Mesenchymal stem cell (in vitro differentiated cells and primary cell): ENCODE results near the gene AP4M1. TPM values are rescaled to one million over a fixed set of nuclear protein-coding genes. Genes with fewer than 3 reads are reported as not detected.

Experiments used
- DNase-seq: peaks from one replicate; pipeline ENCODE4 v3.0.0-alpha.2; 2013
- H2AFZ ChIP-seq: one replicate; pipeline ENCODE4 v1.6.1; 2013; ENCODE audit warnings: low read depth, mild to moderate bottlenecking, control low read depth, inconsistent platforms, low read length, moderate library complexity
- H2AK5ac ChIP-seq: 2 replicates; pipeline ENCODE4 v1.6.1; 2013; ENCODE audit warnings: low read length, moderate library complexity, mild to moderate bottlenecking, inconsistent platforms; ENCODE audit not compliant: severe bottlenecking
- H2BK120ac ChIP-seq: one replicate; pipeline ENCODE4 v1.6.1; 2013; ENCODE audit warnings: low read depth, mild to moderate bottlenecking, inconsistent platforms, low read length, moderate library complexity
- H2BK12ac ChIP-seq, 2 experiments: one replicate each; pipeline ENCODE4 v1.6.1; 2013; ENCODE audit warnings: inconsistent platforms in 2 of 2, low read length in 2 of 2, mild to moderate bottlenecking in 2 of 2, moderate library complexity in 2 of 2, control low read depth in 1 of 2
- H2BK15ac ChIP-seq: one replicate; pipeline ENCODE4 v1.6.1; 2013; ENCODE audit warnings: mild to moderate bottlenecking, low read depth, inconsistent platforms; ENCODE audit not compliant: poor library complexity, severe bottlenecking
- H2BK5ac ChIP-seq: 2 replicates; pipeline ENCODE4 v1.6.1; 2013; ENCODE audit warnings: low read depth, mild to moderate bottlenecking, low read length, control low read depth, inconsistent platforms; ENCODE audit not compliant: poor library complexity, severe bottlenecking
- H3K14ac ChIP-seq, 2 experiments: one replicate each; pipeline ENCODE4 v1.6.1; 2013; ENCODE audit warnings: inconsistent platforms in 2 of 2, low read length in 2 of 2, control low read depth in 1 of 2, mild to moderate bottlenecking in 1 of 2, moderate library complexity in 1 of 2
- H3K18ac ChIP-seq, 2 experiments: one replicate each; pipeline ENCODE4 v1.6.1; 2013; ENCODE audit warnings: inconsistent platforms in 2 of 2, low read length in 2 of 2, control low read depth in 1 of 2, low read depth in 1 of 2, mild to moderate bottlenecking in 1 of 2
- H3K23ac ChIP-seq, 2 experiments: one replicate each; pipeline ENCODE4 v1.6.1; 2013; ENCODE audit warnings: inconsistent platforms in 2 of 2, low read length in 2 of 2, mild to moderate bottlenecking in 2 of 2, moderate library complexity in 2 of 2, control low read depth in 1 of 2
- H3K27ac ChIP-seq: 2 replicates; pipeline ENCODE4 v1.5.1; 2013; ENCODE audit warnings: mild to moderate bottlenecking, moderate library complexity, low read length, control low read depth, inconsistent platforms; ENCODE audit not compliant: poor library complexity, severe bottlenecking
- H3K27me3 ChIP-seq, 2 experiments: 2 replicates each; pipeline versions ENCODE4 v1.6.1 to v1.7.0; 2013; ENCODE audit warnings: low read length in 2 of 2, mild to moderate bottlenecking in 2 of 2, moderate library complexity in 2 of 2, control low read depth in 1 of 2, inconsistent platforms in 1 of 2; ENCODE audit not compliant: control insufficient read depth in 1 of 2, insufficient read depth in 1 of 2
- H3K36me3 ChIP-seq, 2 experiments: 2 replicates each; pipeline versions ENCODE4 v1.6.1 to v1.7.0; 2013; ENCODE audit warnings: low read length in 2 of 2, control low read depth in 1 of 2, inconsistent platforms in 1 of 2, low read depth in 1 of 2, mild to moderate bottlenecking in 1 of 2; ENCODE audit not compliant: insufficient read depth in 2 of 2, control insufficient read depth in 1 of 2
- H3K4ac ChIP-seq, 2 experiments: one replicate each; pipeline ENCODE4 v1.6.1; 2013; ENCODE audit warnings: inconsistent platforms in 2 of 2, low read length in 2 of 2, mild to moderate bottlenecking in 2 of 2, moderate library complexity in 2 of 2, control low read depth in 1 of 2, low read depth in 1 of 2
- H3K4me1 ChIP-seq: 2 replicates; pipeline ENCODE4 v1.6.1; 2013; ENCODE audit warnings: low read depth, low read length, control low read depth; ENCODE audit not compliant: control insufficient read depth, insufficient read depth
- H3K4me2 ChIP-seq: 2 replicates; pipeline ENCODE4 v1.6.1; 2013; ENCODE audit warnings: low read length, mild to moderate bottlenecking, inconsistent platforms; ENCODE audit not compliant: poor library complexity, severe bottlenecking
- H3K4me3 ChIP-seq, 2 experiments: 2 replicates each; pipeline versions ENCODE4 v1.5.1 to v1.7.0; 2013; ENCODE audit warnings: low read length in 2 of 2, mild to moderate bottlenecking in 2 of 2, control low read depth in 1 of 2, low read depth in 1 of 2; ENCODE audit not compliant: insufficient read depth in 1 of 2
- H3K79me1 ChIP-seq: replicated peaks from 2 replicates; pipeline ENCODE4 v1.6.1; 2013; ENCODE audit warnings: mild to moderate bottlenecking, control low read depth, low read length, inconsistent platforms; ENCODE audit not compliant: poor library complexity, severe bottlenecking
- H3K9ac ChIP-seq: 2 replicates; pipeline ENCODE4 v1.7.0; 2013; ENCODE audit warnings: mild to moderate bottlenecking, low read length, moderate library complexity
- H3K9me3 ChIP-seq: 2 replicates; pipeline ENCODE4 v1.7.0; 2013; ENCODE audit warnings: mild to moderate bottlenecking, low read length; ENCODE audit not compliant: control insufficient read depth
- H4K8ac ChIP-seq: one replicate; pipeline ENCODE4 v1.6.1; 2013; ENCODE audit warnings: inconsistent platforms, mild to moderate bottlenecking, low read length, moderate library complexity
- H4K91ac ChIP-seq: one replicate; pipeline ENCODE4 v1.6.1; 2013; ENCODE audit warnings: mild to moderate bottlenecking, low read length, inconsistent platforms
- WGBS: methylation state at CpG from one replicate; pipeline ENCODE4 v1.1.7; 2013; ENCODE audit warnings: mixed read lengths; 5-methylcytosine and 5-hydroxymethylcytosine counted together
- polyA plus RNA-seq, 2 experiments: library from polyadenylated mRNA; stranded (reverse); fragments of 200-250 nt; gene quantifications; one replicate each; pipeline ENCODE4 v1.2.3, GENCODE V29; 2013

The AP4M1 gene, protein sequence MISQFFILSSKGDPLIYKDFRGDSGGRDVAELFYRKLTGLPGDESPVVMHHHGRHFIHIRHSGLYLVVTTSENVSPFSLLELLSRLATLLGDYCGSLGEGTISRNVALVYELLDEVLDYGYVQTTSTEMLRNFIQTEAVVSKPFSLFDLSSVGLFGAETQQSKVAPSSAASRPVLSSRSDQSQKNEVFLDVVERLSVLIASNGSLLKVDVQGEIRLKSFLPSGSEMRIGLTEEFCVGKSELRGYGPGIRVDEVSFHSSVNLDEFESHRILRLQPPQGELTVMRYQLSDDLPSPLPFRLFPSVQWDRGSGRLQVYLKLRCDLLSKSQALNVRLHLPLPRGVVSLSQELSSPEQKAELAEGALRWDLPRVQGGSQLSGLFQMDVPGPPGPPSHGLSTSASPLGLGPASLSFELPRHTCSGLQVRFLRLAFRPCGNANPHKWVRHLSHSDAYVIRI
- polyA plus RNA-seq (2013, experiment 1 of 2) = 28.0 TPM
- 25.3 TPM for polyA plus RNA-seq (2013, experiment 2 of 2)

GRCh38 chr7:100101016-100101862, at the start of gene AP4M1, which contains the start of gene MCM7:
TSS of gene AP4M1 (plus strand) at chr7:100101643. CDS start at chr7:100101715, 72 bp downstream.
TSS of gene MCM7 (minus strand) at chr7:100101397. CDS start at chr7:100101294, 103 bp downstream.
- Histone ChIP-seq H2BK12ac (peak within 1 kb of the TSS; percentile 73 to 78), H3K27ac (peak within 1 kb of the TSS; percentile 91), H4K8ac (peak within 1 kb of the TSS; percentile 86), H2AFZ (peak within 1 kb of the TSS; percentile 8), H2BK5ac (peak within 1 kb of the TSS; percentile 15), H3K9me3 (no peaks in the 10 kb centered on the region), H3K4me2 (peak within 1 kb of the TSS; percentile 93), H3K9ac (peak within 1 kb of the TSS; percentile 90), H3K4ac (peak within 1 kb of the TSS; percentile 58 to 88), H3K36me3 (peaks cover 59 to 60% of the 10 kb centered on the region in 2 experiments), H2AK5ac (peak within 1 kb of the TSS; percentile 68), H4K91ac (peak within 1 kb of the TSS; percentile 81), H3K23ac (no peak within 1 kb of the TSS), H2BK120ac (peak within 1 kb of the TSS; percentile 98), H3K79me1 (peaks cover 19% of the 10 kb centered on the region), H3K27me3 (no peaks in the 10 kb centered on the region), H3K4me3 (peak within 1 kb of the TSS; percentile 74 to 85), H3K18ac (peak within 1 kb of the TSS; percentile 83 to 90), H3K4me1 (peaks cover 21% of the 10 kb centered on the region), H2BK15ac (peak within 1 kb of the TSS; percentile 92), H3K14ac (no peak within 1 kb of the TSS)
- DNase-seq = peak; percentile 99
- WGBS = under 1% methylated on average over 76 of the region's 80 CpGs

DNA sequence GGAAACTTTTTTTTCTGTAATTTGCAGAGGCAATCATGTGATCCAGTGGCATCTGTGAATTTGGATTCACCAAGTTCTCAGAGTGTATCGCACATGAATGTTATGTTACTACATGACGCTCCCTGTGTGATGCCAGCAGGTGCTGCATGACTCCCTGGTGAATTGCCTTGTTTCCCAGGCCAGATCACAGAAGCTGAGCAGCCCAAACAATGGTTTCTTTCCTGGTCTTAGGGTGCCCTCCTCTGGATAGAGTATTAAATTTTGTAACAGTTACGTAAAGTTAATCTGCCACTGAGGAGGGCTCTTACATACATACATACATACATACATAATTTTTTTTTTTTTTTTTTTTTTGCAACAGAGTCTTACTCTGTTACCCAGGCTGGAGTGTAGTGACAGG, 48.2 kb upstream of the AP4M1 start:
- Histone ChIP-seq H3K14ac (no peak overlapping the region), H3K4me3 (no peak overlapping the region), H3K27ac (no peak overlapping the region), H2BK12ac (no peak overlapping the region), H4K91ac (no peak overlapping the region), H2BK15ac (no peak overlapping the region), H3K4me1 (peaks cover 8% of the 10 kb centered on the region), H3K23ac (no peak overlapping the region), H2AFZ (no peak overlapping the region), H2BK120ac (no peak overlapping the region), H3K18ac (no peak overlapping the region), H3K9me3 (no peaks in the 10 kb centered on the region), H4K8ac (no peak overlapping the region), H2BK5ac (no peak overlapping the region), H3K4me2 (no peak overlapping the region), H3K9ac (no peak overlapping the region), H3K36me3 (peaks cover 18 to 19% of the 10 kb centered on the region in 2 experiments), H3K4ac (no peak overlapping the region), H3K79me1 (peaks cover 27% of the 10 kb centered on the region), H2AK5ac (no peak overlapping the region), H3K27me3 (no peaks in the 10 kb centered on the region)
- WGBS = 88% methylated on average over 2 of the region's 3 CpGs
- DNase-seq = peak; percentile 80

GRCh38 chr7:100057006-100057405, 44.4 kb upstream of the AP4M1 start:
- WGBS = 96% methylated on average over 10 of the region's 10 CpGs
- Histone ChIP-seq H2AFZ (no peak overlapping the region), H3K4me2 (no peak overlapping the region), H4K8ac (no peak overlapping the region), H3K36me3 (peaks cover 42 to 49% of the 10 kb centered on the region in 2 experiments), H2BK120ac (no peak overlapping the region), H3K14ac (no peak overlapping the region), H3K4me1 (no peaks in the 10 kb centered on the region), H3K9ac (no peak overlapping the region), H3K4ac (peak overlapping the region in 1 of 2 experiments; percentile 62), H3K23ac (no peak overlapping the region), H3K79me1 (peaks cover 36% of the 10 kb centered on the region), H4K91ac (no peak overlapping the region), H2AK5ac (no peak overlapping the region), H3K27me3 (no peaks in the 10 kb centered on the region), H2BK15ac (peak overlapping the region; percentile 67), H3K4me3 (no peak overlapping the region), H2BK5ac (no peak overlapping the region), H3K27ac (no peak overlapping the region), H3K9me3 (no peaks in the 10 kb centered on the region), H3K18ac (no peak overlapping the region), H2BK12ac (no peak overlapping the region)
- DNase-seq = no peak
